NCI-H2227 treated with DMSO at 0.1 percent for 48 hours (cell line): ENCODE results near the gene FMN1.

Experiments used
- DNase-seq: peaks from one replicate; lab custom pipeline; 2025; lab: John Stamatoyannopoulos, UW

FMN1 gene

DNA sequence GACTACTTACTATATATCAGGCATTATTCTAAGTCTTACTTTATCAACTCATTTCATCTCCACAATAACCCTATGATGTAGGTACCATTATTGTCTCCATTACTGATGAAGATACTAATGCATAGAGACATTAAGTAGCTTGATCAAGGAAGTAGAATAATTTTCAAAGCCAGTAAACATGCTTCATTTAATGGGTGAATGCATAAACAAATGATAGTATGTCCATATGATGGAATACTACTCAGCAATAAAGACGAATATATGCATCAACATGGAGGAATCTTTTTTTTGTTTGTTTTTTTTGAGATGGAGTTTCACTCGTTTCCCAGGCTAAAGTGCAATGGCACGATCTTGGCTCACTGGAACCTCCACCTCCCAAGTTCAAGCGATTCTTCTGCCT lies 184.9 kb downstream of the FMN1 start:
- DNase-seq, result no peak

DNA sequence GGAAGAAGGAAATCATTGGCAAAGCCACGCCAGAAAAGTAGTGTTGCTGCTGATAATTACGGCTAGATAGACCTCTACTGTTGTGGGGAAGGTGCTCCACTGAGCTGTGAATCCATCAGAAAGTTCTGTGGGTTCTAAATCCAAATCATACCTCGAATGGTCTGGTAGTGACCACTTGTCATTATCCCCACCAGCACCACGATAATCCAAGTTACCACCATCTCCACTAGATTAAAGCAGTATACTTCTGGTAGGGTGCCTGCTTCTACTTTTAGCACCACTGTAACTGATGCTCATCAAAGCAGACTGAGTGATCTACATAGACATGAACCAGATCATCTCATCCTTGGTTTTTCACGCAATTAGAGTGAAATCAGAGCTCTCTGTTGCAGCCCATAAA lies 185.5 kb downstream of the FMN1 start:
- no peak for DNase-seq

DNA sequence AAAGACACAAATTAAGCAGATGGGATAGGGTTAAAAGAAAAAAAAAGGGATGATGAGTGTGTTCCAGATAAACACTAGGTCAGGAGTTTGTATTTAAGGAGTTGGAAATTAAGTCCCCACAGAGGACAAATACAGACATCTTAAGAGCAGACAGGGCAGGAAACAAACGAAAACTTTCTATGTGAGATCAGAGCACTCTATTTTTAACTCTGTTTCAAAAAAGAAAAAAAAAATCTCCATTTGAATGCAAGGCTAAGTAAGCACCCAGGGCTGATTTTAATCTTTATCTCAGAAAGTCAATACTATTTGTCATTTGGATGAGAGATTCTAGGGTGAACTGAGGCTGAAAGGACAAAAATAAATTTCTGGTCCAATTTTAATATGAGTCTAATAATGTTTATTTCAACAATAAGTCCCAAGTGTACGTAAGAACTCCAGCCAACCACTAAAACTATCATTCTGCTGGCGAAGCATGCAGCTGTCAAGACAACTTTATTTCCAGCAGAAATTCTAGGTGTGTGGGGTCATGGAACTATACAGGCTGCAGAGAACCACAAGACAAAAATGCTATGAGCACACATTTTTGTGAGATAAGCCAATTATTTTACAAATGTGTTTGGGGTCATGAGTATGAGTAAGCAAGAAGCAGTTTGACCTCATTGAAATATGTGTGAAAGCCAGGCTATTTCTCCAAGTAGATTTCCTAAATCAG lies 186.1 kb downstream of the FMN1 start:
- no peak for DNase-seq

DNA sequence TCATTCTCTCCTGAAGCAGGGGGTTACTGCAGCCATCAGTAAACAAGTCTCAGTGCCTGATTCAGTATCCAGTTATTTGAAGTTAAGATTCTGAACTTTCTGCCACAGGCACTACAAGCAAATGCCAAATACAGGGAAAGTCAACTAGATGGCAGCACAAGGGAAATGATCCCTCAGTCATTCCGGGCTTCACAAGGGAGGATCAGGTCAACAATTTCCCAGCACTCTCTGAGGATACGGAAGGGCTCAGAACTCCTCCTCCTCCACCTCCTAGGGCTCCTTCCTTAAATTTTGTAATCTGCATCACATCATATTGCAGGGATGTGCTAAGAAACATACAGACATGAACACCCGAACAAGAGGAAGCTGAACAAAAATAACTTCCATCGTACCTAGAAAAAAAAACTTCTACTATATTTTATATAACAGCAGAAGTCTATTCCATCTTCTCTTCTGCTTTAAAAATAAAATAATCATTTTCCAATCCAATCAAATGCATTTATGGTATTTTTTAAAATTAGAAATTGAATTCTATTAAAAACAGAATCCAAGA lies 187.1 kb downstream of the FMN1 start:
- peak; percentile 12 for DNase-seq

DNA sequence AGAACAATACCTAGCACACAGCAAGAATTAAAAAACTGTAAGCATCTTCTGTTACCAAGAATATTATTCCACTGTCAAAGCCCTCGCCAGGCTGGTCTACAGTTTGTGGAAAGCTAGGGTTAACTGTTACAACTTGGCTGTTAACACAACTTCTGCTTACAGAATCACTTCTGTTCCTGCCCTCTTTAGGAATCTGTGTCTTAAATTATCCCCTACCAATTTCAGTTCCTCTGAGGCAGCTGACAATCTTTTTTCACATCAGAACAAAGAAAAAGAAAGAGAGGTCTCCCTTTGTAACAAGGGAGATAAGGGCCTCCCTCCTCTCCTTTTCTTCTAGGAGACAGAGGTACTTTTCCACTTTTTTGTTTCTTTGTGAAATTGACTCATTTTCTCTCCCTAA lies 188.9 kb downstream of the FMN1 start:
- DNase-seq, result no peak

DNA sequence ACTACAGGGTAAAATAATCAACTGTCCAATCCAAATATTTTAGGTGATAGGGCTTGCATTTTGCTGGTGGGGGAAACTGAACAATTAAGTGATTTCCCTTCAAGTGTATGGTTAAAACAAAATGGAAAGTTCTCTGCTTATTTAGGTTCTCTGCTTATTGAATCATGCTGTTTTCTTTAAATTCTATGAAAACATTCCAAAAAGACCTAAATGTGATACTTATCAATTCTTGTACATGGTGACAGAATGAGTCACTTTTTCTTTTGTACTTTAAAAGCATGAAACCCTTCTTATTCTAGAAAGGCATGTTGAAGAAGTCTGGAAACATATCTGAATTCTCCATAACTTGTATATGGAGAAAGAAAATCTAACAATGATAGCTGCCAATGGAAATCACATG lies 192.6 kb downstream of the FMN1 start:
- DNase-seq, result no peak

DNA sequence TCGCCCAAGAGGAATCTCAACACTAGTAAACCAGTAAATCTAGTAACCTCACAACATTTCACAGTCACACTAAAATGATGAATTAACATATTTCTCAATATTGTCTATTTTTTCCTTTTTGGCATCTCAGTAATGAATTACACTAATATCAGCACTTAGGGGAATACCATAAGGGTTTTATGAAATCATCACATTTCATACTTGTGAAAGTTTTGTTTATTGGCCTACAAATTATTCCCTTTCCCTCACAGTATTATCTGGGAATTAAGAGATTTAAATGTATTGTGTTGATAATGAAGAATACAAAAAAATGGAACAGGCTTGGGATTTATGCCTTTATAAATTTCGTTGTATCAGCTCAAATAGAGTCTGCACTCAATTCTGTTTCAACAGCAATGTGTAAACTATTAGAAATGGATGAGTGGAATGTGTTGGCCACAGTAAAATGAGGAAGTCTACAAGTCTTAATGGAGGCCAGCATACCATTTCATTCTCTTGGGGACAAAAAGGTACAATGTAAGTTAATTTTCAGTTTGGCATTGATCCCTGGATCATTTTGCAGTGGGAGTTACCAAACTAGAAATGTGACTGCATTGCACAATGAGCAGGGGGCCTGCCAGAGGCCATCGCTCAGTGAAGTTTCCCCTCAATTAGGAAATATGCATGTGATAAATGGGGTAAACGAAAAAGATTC lies 195.4 kb downstream of the FMN1 start:
- no peak for DNase-seq

DNA sequence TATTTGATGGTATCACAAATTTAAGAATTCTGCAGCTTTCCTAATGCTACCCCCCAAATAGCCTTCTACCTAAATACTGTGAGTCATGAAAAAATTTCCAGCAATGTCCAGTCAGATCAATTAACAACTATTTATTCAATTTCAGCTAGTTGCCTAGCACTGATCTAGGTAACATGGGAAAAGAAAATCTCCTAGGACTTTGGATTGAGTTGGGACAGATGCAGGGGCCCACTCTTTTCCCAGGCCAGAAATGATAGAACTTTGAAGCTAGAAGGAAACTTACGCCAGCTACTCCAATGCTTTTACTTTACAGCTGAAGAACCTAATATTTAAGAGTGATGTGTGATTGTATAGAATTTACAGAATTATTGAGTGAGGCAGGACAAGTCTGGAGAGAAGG lies 196.3 kb downstream of the FMN1 start:
- DNase-seq, result no peak

DNA sequence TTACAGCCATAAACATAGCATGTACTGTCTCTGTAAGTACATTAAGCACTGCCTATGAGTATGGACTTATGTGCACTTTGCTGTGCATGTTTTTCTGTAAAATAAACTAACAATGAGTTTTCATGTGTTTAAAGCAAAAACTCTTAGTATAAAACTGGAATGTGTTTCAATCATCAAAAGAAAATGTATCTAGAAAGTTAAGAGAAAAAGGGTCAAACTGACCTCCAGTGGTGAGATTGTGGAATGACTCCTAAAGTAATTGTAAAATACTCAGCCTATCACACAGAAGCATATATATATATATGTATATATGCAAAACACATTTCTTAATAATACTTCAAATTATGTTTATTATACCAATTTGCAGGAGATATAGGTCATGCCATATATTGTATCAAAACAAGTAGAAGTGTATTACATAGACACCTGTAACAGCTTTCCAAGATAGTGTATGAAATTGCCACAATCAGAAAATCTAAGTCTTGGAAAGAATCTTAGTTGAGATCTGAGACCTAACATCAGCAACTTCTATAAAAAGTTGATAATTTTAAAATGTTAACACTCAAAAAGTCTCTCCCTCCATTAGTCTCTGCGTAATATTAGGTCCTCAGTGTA lies 199.6 kb downstream of the FMN1 start:
- DNase-seq, result peak; percentile 27

DNA sequence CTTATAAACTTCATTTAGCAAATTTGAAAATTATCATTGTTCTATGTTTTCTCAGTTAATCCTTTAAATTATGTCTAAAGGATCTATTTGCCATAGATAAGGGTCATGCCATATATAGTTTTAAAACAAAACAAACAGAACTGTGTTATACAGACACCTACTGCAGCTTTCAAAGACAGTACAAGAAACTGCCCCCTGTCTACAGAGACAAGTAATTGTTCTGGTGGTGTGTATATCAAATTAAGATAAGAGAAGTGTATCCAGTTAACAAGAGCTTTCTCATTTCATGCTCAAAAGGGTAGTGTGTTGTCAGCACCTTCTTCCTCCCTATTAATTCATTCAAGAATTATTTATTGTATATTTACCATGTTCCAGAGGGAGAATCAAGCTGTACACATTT lies 201.2 kb downstream of the FMN1 start:
- DNase-seq, result peak; percentile 0

DNA sequence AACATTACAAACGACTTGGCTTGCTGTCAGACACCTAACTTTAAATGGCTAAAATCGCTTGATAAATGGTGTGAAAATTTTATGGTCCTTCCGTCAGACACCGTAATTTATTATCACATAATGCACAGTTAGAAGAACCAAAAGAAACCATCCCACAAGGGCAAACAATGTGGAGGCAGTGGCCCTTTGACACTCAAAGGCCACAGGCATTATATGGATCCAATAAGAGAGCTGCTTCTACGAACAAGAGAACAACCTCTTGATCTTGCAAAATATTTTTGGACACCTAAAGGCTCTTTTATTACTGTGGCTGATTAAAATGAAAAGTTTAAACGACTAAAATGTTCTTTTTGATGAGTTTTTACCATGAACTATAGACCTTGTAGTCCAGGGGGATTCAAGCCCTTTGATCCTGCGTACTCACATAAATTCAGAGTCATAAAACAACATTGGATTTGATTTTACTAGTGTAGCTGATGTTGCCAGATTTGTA lies 202.8 kb downstream of the FMN1 start:
- DNase-seq, result peak; percentile 22

DNA sequence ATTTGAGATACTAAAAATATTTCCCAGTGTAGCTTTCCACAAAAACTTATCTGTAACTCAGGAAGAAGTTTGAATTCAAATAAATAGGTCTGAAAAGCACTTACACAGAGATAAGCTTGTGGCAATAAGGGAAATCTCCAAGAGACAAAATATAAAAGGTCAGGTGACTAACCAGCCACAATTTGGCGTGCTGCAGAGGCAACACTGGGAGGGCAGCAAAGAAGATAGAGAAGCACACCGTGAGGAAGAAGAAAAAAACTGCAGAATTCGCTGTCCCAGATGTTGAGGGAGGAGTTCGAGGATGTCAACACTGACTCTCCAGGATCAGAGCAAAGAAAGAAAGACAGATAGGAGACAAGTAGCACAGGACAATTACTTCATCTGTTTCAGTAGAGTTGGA lies 204.4 kb downstream of the FMN1 start:
- DNase-seq, result no peak

DNA sequence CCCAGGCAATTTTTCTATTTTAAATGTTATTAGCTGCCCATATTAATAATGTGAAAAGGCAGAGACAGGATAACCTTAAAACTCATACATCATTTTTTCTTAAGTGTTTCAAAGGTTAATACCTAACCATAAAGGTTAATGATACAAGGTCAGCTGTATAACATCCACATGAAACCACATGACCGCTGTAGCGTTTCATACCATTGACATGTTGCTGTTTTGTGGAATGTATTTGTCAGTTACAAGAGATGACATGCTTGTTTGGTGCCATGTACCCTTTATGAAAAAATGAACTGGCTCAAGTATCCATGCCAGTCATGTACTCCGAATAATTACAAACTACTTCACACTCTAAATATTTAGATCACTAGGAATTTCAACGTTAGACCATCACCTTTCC lies 207.4 kb downstream of the FMN1 start:
- no peak for DNase-seq

DNA sequence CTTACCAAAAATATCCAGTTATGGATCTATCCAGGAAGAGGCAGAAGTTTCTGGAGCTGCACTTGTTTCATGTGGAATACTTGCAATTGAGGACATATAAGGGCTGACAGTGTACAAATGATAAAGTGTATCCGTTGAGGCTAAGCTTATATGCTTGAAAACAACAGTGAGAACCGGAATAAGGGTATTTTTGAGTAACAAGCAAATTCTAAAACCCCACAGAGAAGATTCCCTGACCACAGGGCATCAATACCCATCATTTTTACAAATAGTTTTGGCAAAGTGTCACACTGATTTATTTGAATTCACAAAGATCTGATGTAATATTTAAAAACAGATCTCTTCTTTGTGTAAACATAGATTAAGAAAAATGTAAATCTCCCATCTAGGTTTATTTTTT lies 208.4 kb downstream of the FMN1 start:
- no peak for DNase-seq

DNA sequence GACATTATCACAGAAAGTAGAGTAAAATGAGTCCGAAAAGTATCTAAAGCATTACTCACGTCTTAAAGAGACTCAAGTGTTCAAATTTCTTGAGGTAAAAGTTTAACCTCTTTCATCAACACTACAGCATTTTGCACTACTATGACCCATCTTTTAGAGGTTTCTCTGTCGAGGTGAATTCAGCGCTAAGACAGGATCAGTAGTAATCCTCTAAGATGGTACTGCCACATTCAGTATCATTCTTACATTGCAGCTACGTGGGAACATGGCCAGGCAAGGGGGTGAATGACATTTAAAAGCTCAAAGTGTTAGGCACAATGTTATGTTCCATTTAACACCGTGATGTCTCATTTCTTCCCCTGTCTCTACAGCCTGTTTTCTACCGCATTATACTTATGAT lies 210.8 kb downstream of the FMN1 start:
- DNase-seq, result no peak

DNA sequence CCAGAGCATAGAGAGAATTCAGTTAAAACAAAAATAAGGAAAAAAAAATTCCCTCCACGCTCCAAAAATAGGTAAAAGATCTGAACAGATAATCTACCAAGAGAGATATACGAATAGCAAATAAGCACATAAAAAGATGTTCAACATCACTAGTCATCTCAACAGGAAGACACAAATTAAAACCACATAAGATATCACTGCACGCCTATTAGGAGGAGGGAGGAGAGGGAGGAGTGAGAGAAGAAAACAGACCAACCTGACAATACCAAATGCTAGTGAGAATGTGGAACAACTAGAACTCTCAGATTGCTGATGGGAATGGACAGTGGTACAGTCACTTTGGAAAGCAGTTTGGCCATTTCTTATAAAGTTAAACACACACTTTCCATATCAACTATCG lies 212.5 kb downstream of the FMN1 start:
- no peak for DNase-seq

DNA sequence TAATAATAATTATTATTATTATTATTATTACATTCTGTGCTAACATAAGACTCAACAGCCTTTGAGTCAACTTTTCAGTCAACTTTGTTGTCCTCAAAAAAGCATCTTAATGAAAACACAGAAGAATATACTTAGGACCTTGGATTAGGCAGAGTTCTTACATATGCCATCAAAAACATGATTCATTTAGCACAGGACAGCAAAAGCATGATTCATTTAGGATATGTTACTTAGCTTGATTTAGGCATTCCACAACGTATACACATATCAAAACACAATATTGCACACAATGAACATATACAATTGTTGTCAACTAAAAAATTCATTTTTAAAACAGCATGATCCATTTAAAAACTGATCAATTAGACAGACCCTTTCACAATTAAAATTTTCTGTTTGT lies 213.0 kb downstream of the FMN1 start:
- DNase-seq, result no peak

DNA sequence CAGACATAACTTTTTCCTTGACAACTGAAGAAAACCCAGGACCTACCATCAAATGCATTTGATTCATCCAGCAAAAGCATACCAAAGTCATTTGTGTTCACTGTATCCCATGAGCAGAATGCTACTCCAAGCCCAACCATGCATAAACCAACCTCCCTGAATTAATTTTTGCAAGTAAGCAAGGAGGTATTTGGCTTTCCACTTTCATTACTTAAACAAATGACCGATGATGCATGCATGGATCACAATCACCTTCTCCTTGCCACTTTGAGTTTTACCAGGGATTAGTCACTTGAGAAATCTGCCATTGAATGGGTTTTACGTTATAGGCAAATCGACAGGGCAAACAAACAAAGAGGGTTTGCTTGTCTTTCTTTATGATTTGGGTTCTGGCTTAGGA lies 214.8 kb downstream of the FMN1 start:
- no peak for DNase-seq

DNA sequence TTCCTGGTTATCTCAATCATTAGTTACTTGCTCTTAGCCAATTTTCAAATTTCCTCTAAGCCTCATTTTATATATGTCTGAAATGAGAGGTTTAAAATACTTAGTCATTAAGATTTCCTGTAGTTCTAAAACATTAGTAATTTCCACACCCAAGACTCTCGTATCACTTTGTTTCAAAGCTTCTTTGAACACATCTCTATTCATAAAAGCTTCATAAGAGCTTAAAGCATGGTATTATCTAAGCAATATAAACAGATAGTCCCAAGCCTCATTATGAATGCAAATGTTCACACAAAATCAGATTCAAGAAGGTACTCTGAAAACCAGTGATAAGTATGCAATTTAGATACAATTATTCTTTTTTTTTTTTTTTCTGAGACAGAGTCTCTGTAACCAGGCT lies 217.0 kb downstream of the FMN1 start:
- no peak for DNase-seq

DNA sequence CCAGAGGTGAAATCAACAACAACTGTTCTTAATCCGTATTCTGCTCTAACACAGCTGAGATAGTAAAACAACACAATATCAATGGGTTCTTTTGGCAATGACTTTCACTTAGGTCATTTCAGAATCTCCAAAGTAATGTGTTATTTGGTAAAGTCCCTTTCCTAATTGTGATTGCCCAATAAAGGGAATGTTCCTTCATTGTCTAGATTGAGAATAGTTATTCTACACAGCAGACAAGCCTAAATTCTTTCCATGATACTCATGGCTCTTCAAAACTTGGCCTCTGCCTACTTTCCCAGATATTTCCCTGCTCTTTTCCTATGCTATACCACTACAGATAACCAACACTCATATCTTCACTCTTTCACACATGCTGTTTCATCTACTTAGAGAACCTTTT lies 219.8 kb downstream of the FMN1 start:
- DNase-seq, result no peak

DNA sequence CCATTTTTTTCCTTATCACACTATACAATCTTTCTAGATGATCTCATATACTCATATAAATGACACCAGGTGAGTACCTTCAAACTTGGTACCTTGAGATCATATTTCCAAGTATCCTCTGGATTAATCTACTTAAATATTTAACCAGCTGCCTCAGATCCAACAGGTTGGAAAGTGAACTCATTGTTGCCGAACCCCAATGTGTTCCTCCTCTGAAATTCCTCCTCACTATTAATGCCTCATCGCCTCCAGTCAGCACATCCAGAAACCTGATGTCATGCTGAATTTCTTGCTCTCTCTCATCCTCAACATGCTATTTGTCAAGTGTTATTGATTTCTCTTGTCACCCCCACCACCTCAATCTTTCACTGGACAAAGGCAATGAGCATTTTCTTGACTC lies 221.8 kb downstream of the FMN1 start:
- no peak for DNase-seq

DNA sequence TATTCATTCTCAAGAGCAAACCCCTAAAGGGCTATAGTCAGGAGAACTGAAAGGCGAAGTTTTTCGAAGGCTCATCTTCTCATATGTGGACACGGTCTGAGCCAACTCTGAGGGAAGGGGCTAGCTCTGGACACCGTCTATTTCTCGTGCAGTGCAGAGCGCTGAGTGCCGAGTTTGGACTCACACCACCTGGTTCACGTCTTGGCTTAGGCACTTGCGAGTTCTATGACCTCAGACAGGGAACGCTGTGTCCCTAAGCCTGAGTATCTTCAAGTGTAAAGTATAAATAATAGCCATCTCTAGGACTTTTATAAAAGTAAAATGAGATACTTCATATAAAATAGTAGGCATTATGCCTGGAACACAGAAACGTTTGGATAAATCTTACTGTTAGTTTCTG lies 223.7 kb downstream of the FMN1 start:
- no peak for DNase-seq

DNA sequence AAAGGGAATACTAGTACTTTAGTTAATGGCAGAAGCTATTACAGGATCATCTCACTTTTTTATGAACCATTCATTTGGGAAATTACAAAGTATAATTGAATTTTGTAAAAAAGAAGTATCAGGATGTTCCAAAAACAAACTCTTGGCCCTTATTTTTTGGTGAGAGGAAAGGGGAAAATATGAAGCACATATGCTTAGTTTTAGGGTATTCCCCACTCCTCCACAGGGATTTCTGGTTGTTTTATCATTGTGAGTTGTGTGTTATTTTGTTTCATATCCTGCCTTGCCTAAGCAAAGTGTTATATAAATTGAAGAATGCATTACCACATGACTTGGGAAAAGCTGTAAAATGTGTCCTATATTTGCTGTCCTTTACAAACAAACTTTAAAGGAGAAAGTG lies 227.0 kb downstream of the FMN1 start:
- no peak for DNase-seq
